ENCODE results near the gene TAS2R41.

Gene TAS2R41

GRCh38 chr7:143492799-143493739, 15.4 kb downstream of the TAS2R41 start:
- TF ChIP-seq CTCF (IDR thresholded peaks at IDR 0.05; ENCODE audit: low read depth, low read length), result no peak
- no peak for DNase-seq (ENCODE audit: extremely low read depth, low read depth)

- no peak for DNase-seq (ENCODE audit: extremely low read depth, low read depth)
- TF ChIP-seq CTCF (IDR thresholded peaks at IDR 0.05; ENCODE audit: low read depth, low read length), result no peak
These were observed 16.1 kb downstream of the TAS2R41 start for GRCh38 chr7:143493751-143494150.

GRCh38 chr7:143494622-143495021, 16.9 kb downstream of the TAS2R41 start:
- no peak for DNase-seq (ENCODE audit: extremely low read depth, low read depth)
- TF ChIP-seq CTCF (IDR thresholded peaks at IDR 0.05; ENCODE audit: low read depth, low read length), result no peak; the same call in 1 of the 2 replicates

GRCh38 chr7:143495851-143496250, 18.2 kb downstream of the TAS2R41 start:
- no peak for TF ChIP-seq CTCF (IDR thresholded peaks at IDR 0.05; ENCODE audit: low read depth, low read length)
- no peak for DNase-seq (ENCODE audit: extremely low read depth, low read depth)

- TF ChIP-seq CTCF (IDR thresholded peaks at IDR 0.05; ENCODE audit: low read depth, low read length), result no peak
- no peak for DNase-seq (ENCODE audit: extremely low read depth, low read depth)
These were observed 18.6 kb downstream of the TAS2R41 start for GRCh38 chr7:143496263-143496662.

- TF ChIP-seq CTCF (IDR thresholded peaks at IDR 0.05; ENCODE audit: low read depth, low read length), result no peak
- DNase-seq (ENCODE audit: extremely low read depth, low read depth), result no peak
These were observed 19.5 kb downstream of the TAS2R41 start for GRCh38 chr7:143497008-143497795.

- no peak for DNase-seq (ENCODE audit: extremely low read depth, low read depth)
- no peak for TF ChIP-seq CTCF (IDR thresholded peaks at IDR 0.05; ENCODE audit: low read depth, low read length)
These were observed 21.6 kb downstream of the TAS2R41 start for GRCh38 chr7:143499246-143499645.
